GM13977 (cell line): ENCODE results near the gene PKP3.

ENCODE experiments used
- DNase-seq: peaks from one replicate; pipeline ENCODE4 v3.0.0; 2012; ENCODE audit warnings: low spot score
- in situ Hi-C: fragments of 300-500 bp; cut with MboI; formaldehyde crosslinking; loops from one replicate; pipeline ENCODE4 v1.12.0; 2022; ENCODE audit warnings: low sequenced_read_pairs, low pct_unique_long_range_greater_than_20kb, mixed read lengths, inconsistent platforms; ENCODE audit not compliant: unreplicated experiment
- TF ChIP-seq, protein P1 (sequence below): IDR thresholded peaks from 2 replicates; pipeline ENCODE4 v1.5.1; 2012; ENCODE audit warnings: mild to moderate bottlenecking, control low read depth; ENCODE audit not compliant: insufficient read depth; ENCODE audit errors: extremely low read depth, missing control alignments

Gene PKP3

DNA sequence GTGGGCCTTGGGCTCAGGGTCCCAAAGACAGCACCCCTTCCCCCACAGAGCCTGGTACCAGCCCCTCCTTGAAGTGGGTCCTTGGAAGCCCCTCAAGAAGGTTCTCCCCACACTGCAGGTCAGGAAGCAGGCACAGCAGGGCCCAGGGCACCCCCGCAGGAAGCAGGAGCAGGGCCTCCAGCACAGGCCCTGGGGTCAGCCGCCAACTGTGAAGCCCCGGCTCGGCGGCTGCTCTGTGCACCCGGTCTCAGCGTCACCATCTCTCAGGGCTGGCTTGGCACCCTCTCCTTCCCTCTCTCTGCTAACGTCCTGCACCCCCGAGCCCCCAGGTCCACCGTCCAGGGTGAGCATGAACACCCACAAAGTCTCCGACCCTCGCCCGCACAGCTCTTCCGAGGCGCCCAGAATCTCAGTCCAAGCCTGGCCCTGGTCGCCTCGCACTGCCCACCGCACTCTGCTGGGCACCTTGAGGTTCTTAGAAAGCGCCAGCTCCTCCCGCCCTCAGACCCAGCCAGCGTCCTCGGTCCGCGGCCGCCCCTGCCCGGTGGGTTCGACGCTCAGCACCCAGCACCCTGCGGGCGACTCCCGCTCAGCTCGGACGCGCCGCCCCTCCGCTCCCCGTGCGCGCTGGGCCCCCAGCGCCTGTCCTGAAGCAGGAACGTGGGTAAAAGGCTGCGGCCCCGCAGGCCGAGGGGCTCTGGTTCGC, 22.2 kb downstream of the PKP3 start:
- in situ Hi-C loops = no loop called here
- TF ChIP-seq, protein P1, sequence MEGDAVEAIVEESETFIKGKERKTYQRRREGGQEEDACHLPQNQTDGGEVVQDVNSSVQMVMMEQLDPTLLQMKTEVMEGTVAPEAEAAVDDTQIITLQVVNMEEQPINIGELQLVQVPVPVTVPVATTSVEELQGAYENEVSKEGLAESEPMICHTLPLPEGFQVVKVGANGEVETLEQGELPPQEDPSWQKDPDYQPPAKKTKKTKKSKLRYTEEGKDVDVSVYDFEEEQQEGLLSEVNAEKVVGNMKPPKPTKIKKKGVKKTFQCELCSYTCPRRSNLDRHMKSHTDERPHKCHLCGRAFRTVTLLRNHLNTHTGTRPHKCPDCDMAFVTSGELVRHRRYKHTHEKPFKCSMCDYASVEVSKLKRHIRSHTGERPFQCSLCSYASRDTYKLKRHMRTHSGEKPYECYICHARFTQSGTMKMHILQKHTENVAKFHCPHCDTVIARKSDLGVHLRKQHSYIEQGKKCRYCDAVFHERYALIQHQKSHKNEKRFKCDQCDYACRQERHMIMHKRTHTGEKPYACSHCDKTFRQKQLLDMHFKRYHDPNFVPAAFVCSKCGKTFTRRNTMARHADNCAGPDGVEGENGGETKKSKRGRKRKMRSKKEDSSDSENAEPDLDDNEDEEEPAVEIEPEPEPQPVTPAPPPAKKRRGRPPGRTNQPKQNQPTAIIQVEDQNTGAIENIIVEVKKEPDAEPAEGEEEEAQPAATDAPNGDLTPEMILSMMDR = no peak
- DNase-seq = no peak

DNA sequence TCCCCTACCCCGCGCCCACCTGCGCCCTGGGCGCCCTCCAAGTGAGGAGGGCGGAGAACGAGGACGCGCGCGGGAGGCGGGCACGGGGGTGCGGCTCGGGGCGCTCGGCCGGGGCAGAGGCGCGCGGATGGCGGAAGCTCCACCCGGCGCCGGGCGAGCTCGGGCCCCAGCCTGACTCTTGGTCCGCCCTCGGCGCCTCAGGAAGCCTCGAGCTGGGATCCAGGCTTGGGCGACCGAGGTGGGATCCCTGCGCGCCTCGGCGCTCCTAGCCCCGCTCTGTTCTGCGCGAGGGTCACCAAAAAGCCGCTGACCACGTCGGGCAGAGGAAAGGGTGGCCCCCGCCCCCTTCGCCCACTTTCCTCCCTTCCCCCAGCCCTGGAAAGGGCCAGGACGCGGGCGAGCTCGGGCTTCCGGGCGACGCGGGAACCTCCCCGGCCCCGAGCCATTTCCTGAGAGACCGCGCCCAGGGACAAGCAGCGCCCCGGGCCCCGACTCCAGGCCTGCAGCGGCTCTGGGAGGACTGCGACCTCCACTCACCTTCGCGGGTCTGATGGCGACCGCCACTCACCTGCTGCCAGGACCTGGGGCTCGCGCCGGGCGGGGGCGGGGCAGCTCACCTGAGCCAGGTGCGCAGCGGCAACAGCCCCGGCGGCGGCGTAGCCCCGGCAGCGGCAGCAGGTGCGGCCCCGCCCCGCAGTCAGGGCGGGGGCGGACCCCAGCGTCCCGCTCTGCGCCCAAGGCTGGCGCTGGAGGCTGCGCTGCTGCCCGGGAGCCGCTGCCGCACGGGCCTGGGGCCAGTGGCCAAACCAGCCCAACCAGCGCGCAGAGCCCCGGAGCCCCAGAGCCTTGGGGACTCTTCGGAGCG, 23.0 kb downstream of the PKP3 start:
- TF ChIP-seq, protein P1 = no peak
- no peak for DNase-seq
- in situ Hi-C loops = no loop called here

DNA sequence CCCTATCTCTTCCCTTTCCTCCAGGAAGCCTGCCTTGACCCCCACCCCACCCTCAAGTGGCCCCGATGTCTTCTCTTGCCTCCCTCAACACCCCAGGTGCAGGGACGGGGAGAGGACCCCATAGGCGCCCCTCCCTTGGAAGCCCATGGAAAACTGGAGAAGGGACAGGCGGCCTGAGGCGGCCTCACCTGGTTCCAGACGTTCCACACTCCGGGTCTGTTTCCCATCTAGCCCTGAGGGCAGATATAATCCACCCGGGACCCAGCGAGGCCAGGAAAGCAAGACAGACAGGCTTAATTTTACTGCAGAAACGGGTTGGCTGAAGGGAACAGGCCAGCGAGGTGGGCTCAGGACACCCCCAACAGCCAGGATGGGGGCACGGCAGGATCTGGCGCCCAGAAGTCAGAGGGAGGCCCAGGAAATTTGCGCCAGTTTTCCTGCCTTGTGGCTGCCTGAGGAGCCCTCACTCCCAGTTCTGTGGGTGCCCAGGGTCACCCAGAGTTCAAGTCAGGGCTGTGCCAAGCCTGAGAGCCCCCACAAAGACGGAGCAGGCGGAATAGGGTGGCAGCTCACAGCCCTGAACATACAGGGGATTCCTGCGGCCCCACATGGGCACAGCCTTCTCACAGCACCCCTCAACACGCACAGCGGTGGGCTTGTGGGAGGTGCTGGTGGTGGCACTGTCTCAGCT, 23.8 kb downstream of the PKP3 start:
- no peak for DNase-seq
- TF ChIP-seq, protein P1 = no peak
- in situ Hi-C loops = no loop called here

DNA sequence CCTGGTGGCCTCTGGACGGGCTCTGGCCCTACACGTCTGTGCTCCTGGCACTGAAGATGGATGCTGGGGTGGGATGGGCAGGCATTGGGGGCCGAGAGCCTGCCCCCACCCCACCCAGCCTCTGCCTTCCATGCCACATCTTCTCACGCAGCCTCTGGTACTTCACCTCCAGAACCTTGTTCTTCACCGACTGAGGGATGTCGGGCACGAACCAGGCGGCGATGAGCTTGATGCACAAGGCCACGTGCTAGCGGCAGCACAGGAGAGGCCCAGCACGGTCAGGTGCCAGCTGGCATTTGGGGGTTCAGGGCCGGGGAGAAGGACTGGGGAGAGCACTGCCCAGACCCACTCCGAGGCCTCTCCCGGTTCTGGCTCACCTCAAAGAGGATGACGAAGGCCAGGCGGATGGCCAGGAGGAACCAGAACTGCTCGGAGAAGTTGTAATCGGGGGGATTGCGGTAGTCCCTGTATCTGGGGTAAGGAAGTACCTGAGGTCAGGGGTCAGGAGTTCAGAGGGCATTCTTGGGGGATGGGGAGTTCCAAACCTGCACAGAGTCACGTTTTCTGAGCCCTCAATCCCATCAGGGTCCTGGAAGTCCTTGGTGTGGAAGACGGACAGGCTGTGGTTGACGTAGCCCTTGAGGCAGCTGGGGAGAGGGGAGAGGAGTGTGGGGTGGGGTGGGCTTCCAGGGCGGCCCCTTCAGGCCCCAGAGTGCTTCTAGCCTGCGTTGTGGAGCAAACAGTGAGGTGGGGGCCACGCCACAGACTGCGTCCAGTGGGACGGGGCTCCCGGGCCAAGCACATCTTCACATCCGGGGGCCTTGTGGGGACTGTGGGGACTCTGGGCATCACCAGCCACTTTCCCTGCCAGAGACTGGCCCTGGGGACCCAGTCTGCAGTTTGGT, 24.6 kb downstream of the PKP3 start:
- in situ Hi-C loops = no loop called here
- TF ChIP-seq, protein P1 = no peak
- no peak for DNase-seq

DNA sequence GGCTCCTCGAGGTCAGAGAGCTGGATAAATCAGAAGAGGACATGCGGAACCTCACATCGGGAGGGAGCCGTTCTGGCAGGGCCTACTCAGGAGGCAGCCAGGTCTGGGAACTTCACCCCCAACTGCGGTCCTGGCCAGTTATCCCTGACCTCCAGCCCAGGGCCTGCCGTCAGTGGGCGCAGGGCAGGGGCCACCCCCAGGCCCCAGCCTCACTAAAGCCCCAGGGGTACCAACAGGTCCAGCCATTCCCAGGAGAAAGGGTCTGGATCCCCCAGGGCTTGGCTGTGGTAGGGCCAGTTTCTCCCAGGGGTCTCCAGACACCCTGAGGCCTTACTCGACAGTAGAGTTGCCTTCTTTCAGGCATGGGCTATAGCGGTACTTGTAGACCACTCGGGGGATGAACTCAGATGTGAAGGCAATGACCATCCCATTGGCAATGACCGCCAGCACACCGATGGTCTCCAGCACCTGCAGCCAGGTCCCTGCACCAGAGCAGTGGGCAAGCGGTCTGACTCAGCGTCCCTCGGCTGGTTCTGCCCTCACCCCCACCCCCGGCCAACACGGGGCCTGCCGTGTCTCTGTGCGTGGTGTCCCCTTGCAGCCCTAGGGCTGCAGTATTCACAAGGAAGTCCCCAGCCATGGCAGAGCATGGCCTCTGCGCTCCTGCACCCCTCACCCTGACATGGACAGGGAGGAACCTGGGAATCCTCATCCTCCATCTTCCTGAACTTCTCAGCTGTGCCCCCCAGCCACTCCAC, 25.4 kb downstream of the PKP3 start:
- DNase-seq = no peak
- TF ChIP-seq, protein P1 = no peak
- in situ Hi-C loops = no loop called here
